ENCODE measurements around the gene GPR15LG. TPM values are rescaled to one million over a fixed set of nuclear protein-coding genes. Genes with fewer than 3 reads are reported as not detected.

GPR15LG gene
- total RNA-seq, 1 donor from 2014 or later = 0.20 TPM

- no peak for ATAC-seq
- no peak for DNase-seq (ENCODE audit: low spot score)
These were observed 38.4 kb downstream of the GPR15LG start for GRCh38 chr10:84212014-84212413.

GRCh38 chr10:84213076-84213475 lies 39.5 kb downstream of the GPR15LG start:
- DNase-seq (ENCODE audit: low spot score) = no peak
- ATAC-seq = no peak

- DNase-seq (ENCODE audit: low spot score) (no peak), ATAC-seq (peak; percentile 42)
These were observed 40.5 kb downstream of the GPR15LG start for GRCh38 chr10:84214046-84214572.

- ATAC-seq (peak; percentile 82), DNase-seq (ENCODE audit: low spot score) (no peak)
These were observed 41.1 kb downstream of the GPR15LG start for GRCh38 chr10:84214612-84215235.

GRCh38 chr10:84216834-84217233 lies 43.2 kb downstream of the GPR15LG start:
- ATAC-seq (no peak), DNase-seq (ENCODE audit: low spot score) (no peak)

GRCh38 chr10:84217746-84218145 lies 44.1 kb downstream of the GPR15LG start:
- ATAC-seq = no peak

GRCh38 chr10:84221916-84222315 lies 48.3 kb downstream of the GPR15LG start:
- DNase-seq (ENCODE audit: low spot score) (no peak), ATAC-seq (no peak)

More at GRCh38 chr10:84217746-84218145, 44.1 kb downstream of the GPR15LG start:
- DNase-seq (ENCODE audit: low spot score) = no peak

- DNase-seq (ENCODE audit: low spot score) = no peak
- no peak for ATAC-seq
These were observed 50.9 kb downstream of the GPR15LG start for GRCh38 chr10:84224411-84225028.

GRCh38 chr10:84225427-84226173 lies 52.0 kb downstream of the GPR15LG start, which contains the start of gene LRIT2:
Gene LRIT2, minus strand, starts transcription at chr10:84225544. Its CDS starts 24 bp downstream, at chr10:84225520.
- ATAC-seq (no peak), DNase-seq (ENCODE audit: low spot score) (no peak)

- DNase-seq (ENCODE audit: low spot score) (no peak), ATAC-seq (no peak)
These were observed 53.0 kb downstream of the GPR15LG start for GRCh38 chr10:84226616-84227015.

GRCh38 chr10:84227810-84228209 lies 54.2 kb downstream of the GPR15LG start:
- DNase-seq (ENCODE audit: low spot score) (no peak), ATAC-seq (no peak)

- ATAC-seq = no peak
- no peak for DNase-seq (ENCODE audit: low spot score)
These were observed 56.8 kb downstream of the GPR15LG start for GRCh38 chr10:84230359-84230758.

GRCh38 chr10:84232376-84232775 lies 58.8 kb downstream of the GPR15LG start:
- ATAC-seq (no peak), DNase-seq (ENCODE audit: low spot score) (no peak)

GRCh38 chr10:84233940-84234339 lies 60.3 kb downstream of the GPR15LG start:
- no peak for ATAC-seq
- DNase-seq (ENCODE audit: low spot score) = no peak

- ATAC-seq (no peak), DNase-seq (ENCODE audit: low spot score) (no peak)
These were observed 60.9 kb downstream of the GPR15LG start for GRCh38 chr10:84234479-84234878.

Other genes with a start within 250 kb of the GPR15LG start
- gene GHITM, start 34.3 kb upstream of the GPR15LG start, total RNA-seq = 162 TPM
- 0.13 TPM for gene CDHR1, start 20.7 kb downstream of the GPR15LG start, total RNA-seq
- gene LRIT2, start 51.7 kb downstream of the GPR15LG start, total RNA-seq = not detected
- not detected for gene LRIT1, start 67.7 kb downstream of the GPR15LG start, total RNA-seq
- not detected for gene RGR, start 71.3 kb downstream of the GPR15LG start, total RNA-seq
- gene CCSER2, start 154.8 kb downstream of the GPR15LG start, total RNA-seq = 13.9 TPM

All from left lobe of liver (tissue), 2 donors.